Activated CD8-positive, alpha-beta memory T cell treated with anti-CD3 and anti-CD28 coated beads for 48 hours (primary cell): ENCODE data around the gene PRSS35.
"Not testable (repeated sequence)": the region's sequence is repeated elsewhere in the genome, so short reads cannot be mapped to it uniquely, and the experiment has no call there.

ENCODE experiments used
- DNase-seq, 3 experiments: peaks; one replicate each; pipeline ENCODE4 v3.0.0-alpha.2; 2020; ENCODE audit warnings: low read depth in 2 of 3, low spot score in 2 of 3

The PRSS35 gene

GRCh38 chr6:83517500-83517899 lies 5.2 kb downstream of the PRSS35 start:
- no peak for DNase-seq

GRCh38 chr6:83518816-83519480 lies 6.6 kb downstream of the PRSS35 start:
- no peak for DNase-seq

DNA sequence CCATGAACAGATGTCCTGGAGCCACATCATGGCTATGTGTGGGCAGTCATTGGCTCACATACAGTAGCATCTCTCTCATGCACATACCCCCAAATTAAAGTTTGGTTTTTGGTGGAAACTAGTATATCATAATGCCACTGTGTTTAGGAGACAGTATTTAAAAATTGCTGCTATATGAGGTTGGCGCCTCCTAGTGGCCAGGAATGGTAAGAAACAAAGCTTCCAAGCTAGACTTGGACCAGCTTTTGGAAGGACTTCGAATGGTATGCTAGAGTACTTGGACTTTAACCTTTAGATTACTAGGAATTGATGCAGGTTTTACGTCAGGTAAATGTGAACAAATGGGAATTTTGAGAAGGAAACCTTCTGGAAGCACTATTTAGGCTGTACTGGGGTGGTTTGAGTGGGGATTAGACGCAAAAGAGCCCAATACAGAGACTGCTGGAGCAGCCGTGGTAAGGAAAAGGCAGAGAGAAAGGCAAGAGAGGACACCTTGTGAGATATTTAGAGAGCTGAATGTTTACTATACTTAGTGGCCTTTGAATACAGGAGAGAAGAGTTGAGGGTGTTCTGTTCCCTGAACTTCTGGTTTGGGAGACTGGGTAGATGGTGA lies 23.8 kb downstream of the PRSS35 start:
- peak in 1 of 3 experiments; percentile 27 for DNase-seq

DNA sequence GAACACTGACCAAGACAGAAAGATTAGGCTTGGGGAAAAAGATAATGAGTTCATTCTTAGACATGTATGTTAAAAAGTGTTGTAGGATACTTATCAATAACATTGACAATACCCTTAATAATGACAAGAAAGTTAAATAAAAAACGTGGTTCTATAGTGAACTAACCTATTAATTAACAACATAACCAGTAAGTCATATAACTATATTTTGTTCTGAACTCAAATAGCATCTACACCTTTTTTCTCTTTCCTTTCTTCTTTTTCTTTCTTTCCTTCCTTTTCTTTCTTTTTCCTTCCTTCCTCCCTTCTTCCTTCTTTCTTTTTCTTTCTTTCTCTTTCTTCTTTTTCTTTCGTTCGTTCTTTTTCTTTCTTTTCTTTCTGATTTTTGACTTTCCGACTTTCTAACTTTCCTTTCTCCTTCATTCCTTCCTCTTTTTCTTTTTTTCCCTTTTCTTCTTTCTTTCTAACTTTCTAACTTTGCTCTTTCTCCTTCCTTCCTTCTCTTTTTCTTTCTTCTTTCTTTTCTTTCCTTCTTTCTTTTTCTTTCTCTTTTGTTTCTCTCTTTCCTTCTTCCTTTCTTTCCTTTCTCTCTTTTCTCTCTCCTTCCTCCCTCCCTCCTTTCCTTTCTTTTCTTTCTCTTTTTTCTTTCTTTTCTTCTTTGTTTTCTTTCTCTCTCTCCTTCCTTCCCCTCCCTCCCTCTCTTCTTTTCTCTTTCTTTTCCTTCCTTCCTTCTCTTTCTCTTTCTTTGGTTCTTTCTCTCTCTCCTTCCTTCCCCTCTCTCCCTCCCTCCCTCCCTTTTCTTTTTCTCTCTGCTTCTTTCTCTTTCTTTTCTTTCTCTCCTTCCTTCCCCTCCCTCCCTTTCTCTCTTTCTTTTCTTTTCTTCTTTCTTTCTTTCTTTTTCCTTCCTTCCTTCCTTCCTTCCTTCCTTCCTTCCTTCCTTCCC lies 24.6 kb downstream of the PRSS35 start:
- no peak for DNase-seq

- DNase-seq: no peak
These were observed 27.3 kb downstream of the PRSS35 start for GRCh38 chr6:83539678-83540077.

GRCh38 chr6:83546636-83547035 lies 34.3 kb downstream of the PRSS35 start:
- no peak for DNase-seq

- DNase-seq: not testable (repeated sequence)
These were observed 38.1 kb downstream of the PRSS35 start for GRCh38 chr6:83550482-83550881.

- DNase-seq: not testable (repeated sequence)
These were observed 39.4 kb downstream of the PRSS35 start for GRCh38 chr6:83551748-83552147.

DNA sequence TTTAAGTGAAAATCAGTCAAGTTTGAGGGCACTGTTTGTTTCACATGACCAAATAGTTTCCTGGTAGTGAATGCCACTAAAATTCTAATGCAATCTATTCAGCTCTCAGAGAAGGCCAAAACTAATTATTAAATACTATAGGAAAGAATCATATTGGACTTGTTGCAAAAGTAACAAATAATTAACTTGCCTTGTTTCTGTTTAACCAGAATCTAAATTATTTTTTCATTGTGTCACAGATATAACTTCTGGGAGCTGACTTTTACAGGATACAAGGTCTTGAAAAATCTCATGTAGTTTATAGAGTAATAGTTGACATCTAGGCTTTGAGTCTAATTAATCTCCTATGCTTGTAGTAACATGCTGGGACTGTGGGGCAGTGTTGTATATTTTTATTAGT lies 44.5 kb downstream of the PRSS35 start:
- no peak for DNase-seq

- no peak for DNase-seq
These were observed 46.6 kb downstream of the PRSS35 start for GRCh38 chr6:83558975-83559374.

DNA sequence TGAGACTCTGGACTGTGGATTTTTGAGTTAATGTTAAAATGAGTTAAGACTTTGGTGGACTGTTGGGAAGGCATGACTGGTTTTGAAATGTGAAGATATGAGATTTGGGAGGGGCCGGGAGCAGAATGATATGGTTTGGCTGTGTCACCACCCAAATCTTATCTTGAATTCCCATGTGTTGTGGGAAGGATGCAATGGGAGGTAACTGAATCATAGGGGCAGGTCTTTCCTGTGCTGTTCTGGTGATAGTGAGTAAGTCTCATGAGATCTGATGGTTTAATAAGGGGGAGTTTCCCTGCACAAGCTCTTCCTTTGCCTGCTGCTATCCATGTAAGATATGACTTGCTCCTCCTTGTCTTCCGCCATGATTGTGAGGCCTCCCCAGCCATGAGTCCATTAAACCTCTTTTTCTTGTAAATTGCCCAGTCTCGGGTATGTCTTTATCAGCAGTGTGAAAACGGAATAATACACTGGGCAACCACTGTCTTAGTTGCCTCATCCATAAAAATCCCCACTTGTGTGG lies 59.4 kb downstream of the PRSS35 start:
- not testable (repeated sequence) for DNase-seq

GRCh38 chr6:83574783-83575182 lies 62.4 kb downstream of the PRSS35 start:
- no peak for DNase-seq
